ENCODE results near the gene ZNF586. TPM values are rescaled to one million over a fixed set of nuclear protein-coding genes. Genes with fewer than 3 reads are reported as not detected.

The ZNF586 gene
- total and polyA plus RNA-seq, 7 donors, result 4.8 to 17.3 (median 14.7) TPM

DNA sequence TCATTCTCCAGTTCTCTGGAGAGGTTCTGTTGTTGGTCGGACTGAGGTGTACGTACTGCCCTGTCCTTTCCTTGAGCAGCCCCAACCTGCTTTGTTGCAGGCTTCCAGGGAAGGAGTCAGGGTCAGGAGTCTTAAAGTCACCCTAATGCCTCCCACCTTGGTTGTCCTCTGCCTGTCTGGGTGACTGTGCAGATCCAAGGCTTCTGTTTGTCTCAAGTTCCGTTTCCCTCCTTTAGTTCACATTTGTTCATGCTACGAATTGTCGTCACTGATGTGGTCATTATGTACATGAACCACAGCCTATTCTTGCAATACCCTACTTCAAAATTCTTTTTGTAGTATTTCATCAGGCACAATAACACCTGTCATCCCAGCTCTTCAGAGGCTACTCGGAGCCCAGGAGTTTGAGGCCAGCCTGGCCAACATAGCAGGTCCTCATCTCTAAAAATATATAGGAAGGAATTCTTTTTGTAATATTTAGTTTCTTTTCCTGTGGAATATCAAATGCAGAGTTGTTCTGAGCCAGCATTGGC, 7.4 kb downstream of the ZNF586 start:
- DNase-seq, result no peak
- 88 to 97% methylated on average over 6 of the region's 6 CpGs for WGBS, 2 donors
- Histone ChIP-seq H3K27me3 (no peaks in the 10 kb centered on the region), H3K4me1 (peaks cover 0 to 4% (median 0%) of the 10 kb centered on the region in 4 donors), H3K9me3 (peaks cover 19 to 44% (median 28%) of the 10 kb centered on the region in 4 donors), H3K36me3 (peaks cover 11 to 78% (median 43%) of the 10 kb centered on the region in 4 donors), H3K27ac (no peak overlapping the region), H3K4me3 (no peak overlapping the region)
- no peak for TF ChIP-seq EP300 (IDR thresholded peaks at IDR 0.05)
- intact Hi-C loops (cut with DNase I), result no loop called here

DNA sequence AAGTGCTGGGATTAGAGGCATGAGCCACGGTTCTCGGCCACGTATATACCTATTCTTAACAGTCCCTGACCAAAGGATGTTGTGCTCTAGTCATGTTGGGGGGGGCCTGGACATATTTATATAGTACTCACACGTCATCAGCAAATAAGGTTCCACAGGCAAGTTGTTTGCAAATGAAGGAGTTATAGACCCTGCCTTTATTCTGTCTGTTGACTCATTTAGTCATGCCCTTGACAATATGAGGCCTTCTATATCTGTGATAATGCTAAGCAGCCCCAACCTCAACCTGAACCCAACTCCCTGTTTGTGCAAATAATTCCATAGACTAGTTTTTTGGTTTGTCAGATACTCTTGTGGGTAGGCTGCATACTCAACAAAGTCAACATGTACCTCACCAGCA, 8.9 kb downstream of the ZNF586 start:
- H3K9me3 ChIP-seq, result peaks cover 17 to 49% (median 28%) of the 10 kb centered on the region in 4 donors
- H3K4me1 ChIP-seq, result no peaks in the 10 kb centered on the region
- intact Hi-C loops (cut with DNase I), result no loop called here

DNA sequence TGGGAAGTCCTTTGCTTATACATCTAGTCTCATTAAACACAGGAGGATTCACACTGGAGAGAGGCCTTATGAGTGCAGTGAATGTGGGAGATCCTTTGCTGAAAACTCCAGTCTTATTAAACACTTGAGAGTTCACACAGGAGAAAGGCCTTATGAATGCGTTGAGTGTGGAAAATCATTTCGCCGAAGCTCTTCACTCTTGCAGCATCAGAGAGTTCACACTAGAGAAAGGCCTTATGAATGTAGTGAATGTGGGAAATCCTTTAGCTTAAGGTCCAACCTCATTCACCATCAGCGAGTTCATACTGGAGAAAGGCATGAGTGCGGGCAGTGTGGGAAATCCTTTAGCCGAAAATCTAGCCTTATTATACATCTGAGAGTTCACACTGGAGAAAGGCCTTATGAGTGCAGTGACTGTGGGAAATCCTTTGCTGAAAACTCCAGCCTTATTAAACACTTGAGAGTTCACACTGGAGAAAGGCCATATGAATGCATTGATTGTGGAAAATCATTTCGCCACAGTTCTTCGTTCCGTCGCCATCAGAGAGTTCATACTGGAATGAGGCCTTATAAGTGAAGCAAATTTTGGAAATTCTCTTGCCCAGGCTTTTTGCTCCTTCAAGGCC, 9.9 kb downstream of the ZNF586 start:
- Histone ChIP-seq H3K4me1 (no peaks in the 10 kb centered on the region), H3K27me3 (no peaks in the 10 kb centered on the region), H3K36me3 (peaks cover 11 to 73% (median 42%) of the 10 kb centered on the region in 4 donors), H3K4me3 (no peak overlapping the region), H3K27ac (no peak overlapping the region), H3K9me3 (peaks cover 17 to 49% (median 28%) of the 10 kb centered on the region in 4 donors)
- TF ChIP-seq POLR2A (IDR thresholded peaks at IDR 0.05) (no peak), POLR2AphosphoS5 (IDR thresholded peaks at IDR 0.05) (no peak), EP300 (IDR thresholded peaks at IDR 0.05) (no peak)
- TF ChIP-seq, protein P1, sequence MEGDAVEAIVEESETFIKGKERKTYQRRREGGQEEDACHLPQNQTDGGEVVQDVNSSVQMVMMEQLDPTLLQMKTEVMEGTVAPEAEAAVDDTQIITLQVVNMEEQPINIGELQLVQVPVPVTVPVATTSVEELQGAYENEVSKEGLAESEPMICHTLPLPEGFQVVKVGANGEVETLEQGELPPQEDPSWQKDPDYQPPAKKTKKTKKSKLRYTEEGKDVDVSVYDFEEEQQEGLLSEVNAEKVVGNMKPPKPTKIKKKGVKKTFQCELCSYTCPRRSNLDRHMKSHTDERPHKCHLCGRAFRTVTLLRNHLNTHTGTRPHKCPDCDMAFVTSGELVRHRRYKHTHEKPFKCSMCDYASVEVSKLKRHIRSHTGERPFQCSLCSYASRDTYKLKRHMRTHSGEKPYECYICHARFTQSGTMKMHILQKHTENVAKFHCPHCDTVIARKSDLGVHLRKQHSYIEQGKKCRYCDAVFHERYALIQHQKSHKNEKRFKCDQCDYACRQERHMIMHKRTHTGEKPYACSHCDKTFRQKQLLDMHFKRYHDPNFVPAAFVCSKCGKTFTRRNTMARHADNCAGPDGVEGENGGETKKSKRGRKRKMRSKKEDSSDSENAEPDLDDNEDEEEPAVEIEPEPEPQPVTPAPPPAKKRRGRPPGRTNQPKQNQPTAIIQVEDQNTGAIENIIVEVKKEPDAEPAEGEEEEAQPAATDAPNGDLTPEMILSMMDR (IDR thresholded peaks at IDR 0.05), result no peak
- intact Hi-C loops (cut with DNase I), result no loop called here
- 98% methylated on average over 10 of the region's 10 CpGs for WGBS, 2 donors
- no peak for DNase-seq

More for the DNA sequence above, 8.9 kb downstream of the ZNF586 start:
- H3K36me3 ChIP-seq, result peaks cover 11 to 73% (median 42%) of the 10 kb centered on the region in 4 donors
- H3K27ac ChIP-seq, result no peak overlapping the region
- WGBS, 2 donors, result 97 to 98% methylated on average over 4 of the region's 4 CpGs
- H3K27me3 ChIP-seq, result no peaks in the 10 kb centered on the region
- DNase-seq, result no peak
- TF ChIP-seq, protein P1 (IDR thresholded peaks at IDR 0.05), result no peak
- no peak for TF ChIP-seq POLR2A (IDR thresholded peaks at IDR 0.05)
- TF ChIP-seq POLR2AphosphoS5 (IDR thresholded peaks at IDR 0.05), result no peak
- no peak for TF ChIP-seq EP300 (IDR thresholded peaks at IDR 0.05)
- no peak overlapping the region for H3K4me3 ChIP-seq

DNA sequence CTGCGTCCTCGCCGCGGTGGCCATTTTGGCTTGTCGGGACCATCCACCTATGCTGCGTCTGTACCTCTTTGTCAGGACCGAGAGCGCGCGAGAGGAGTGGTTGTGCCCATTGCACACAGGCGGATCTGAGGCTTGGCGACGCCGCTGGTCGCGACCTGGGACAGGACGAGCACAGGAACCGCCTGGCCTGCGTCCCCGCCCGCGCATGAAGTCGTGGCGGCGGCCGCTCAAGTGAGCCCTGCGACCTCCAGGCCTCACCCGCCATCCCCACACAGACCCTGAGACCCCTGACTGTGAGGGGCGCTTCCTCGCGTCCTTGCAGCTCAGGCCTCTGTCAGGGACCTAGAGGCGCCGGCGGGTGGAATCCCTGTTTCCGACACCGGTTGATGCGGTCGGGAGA, 16.8 kb downstream of the ZNF586 start:
- WGBS, 2 donors, result 96 to 99% methylated on average over 38 of the region's 38 CpGs
- Histone ChIP-seq H3K27ac (no peak overlapping the region), H3K4me3 (no peak overlapping the region), H3K9me3 (peaks cover 6 to 21% (median 10%) of the 10 kb centered on the region in 4 donors), H3K36me3 (peaks cover 0 to 31% (median 6%) of the 10 kb centered on the region in 4 donors), H3K27me3 (no peaks in the 10 kb centered on the region), H3K4me1 (no peaks in the 10 kb centered on the region)
- no peak for TF ChIP-seq POLR2A (IDR thresholded peaks at IDR 0.05)
- no peak for TF ChIP-seq POLR2AphosphoS5 (IDR thresholded peaks at IDR 0.05)
- TF ChIP-seq, protein P1 (IDR thresholded peaks at IDR 0.05), result no peak
- no peak for TF ChIP-seq EP300 (IDR thresholded peaks at IDR 0.05)
- DNase-seq, result no peak
- intact Hi-C loops (cut with DNase I), result no loop called here

DNA sequence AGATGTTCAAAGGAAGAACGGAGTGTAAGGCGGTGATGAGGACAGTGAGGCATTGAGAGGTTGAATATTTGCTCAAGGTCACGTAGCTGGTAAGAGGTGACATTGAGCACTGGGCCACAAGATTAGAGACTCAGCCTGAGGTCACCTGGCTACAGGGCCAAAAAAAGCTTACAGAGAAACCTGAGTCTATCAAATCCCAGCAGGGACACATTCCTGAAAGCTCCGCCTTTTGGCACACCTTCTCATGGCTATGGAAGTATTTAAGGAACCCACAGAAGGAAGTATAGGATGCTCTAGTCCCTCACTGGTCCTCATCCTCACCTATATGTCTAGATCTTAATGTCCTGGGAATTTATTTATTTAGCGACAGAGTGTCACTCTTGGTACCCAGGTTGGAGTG, 17.4 kb downstream of the ZNF586 start:
- no peak overlapping the region for H3K4me3 ChIP-seq
- H3K36me3 ChIP-seq, result peaks cover 0 to 28% (median 8%) of the 10 kb centered on the region in 4 donors
- no peaks in the 10 kb centered on the region for H3K4me1 ChIP-seq
- peaks cover 6 to 16% (median 9%) of the 10 kb centered on the region in 4 donors for H3K9me3 ChIP-seq
- TF ChIP-seq POLR2A (IDR thresholded peaks at IDR 0.05) (no peak), EP300 (IDR thresholded peaks at IDR 0.05) (no peak)
- TF ChIP-seq, protein P1 (IDR thresholded peaks at IDR 0.05), result no peak
- intact Hi-C loops (cut with DNase I), result no loop called here
- no peaks in the 10 kb centered on the region for H3K27me3 ChIP-seq
- 95 to 97% methylated on average over 5 of the region's 5 CpGs for WGBS, 2 donors
- DNase-seq, result no peak
- no peak overlapping the region for H3K27ac ChIP-seq
